M059J (cell line): ENCODE measurements around the gene ACAD10. TPM values are rescaled to one million over a fixed set of nuclear protein-coding genes. Genes with fewer than 3 reads are reported as not detected.
"Not testable (repeated sequence)": the region's sequence is repeated elsewhere in the genome, so short reads cannot be mapped to it uniquely, and the experiment has no call there.

ENCODE experiments used
- DNase-seq: peaks from one replicate; pipeline ENCODE4 v3.0.0-alpha.2; 2012; ENCODE audit warnings: low read depth
- total RNA-seq: library from RNA; depleted of rRNA; stranded (reverse); fragments of >200 nt; shearing (Covaris generic); gene quantifications from 2 replicates; pipeline ENCODE4 v1.2.3, GENCODE V29; 2014; rRNA removed

ACAD10 gene
- total RNA-seq, result 4.0 and 4.7 TPM in 2 replicates

DNA sequence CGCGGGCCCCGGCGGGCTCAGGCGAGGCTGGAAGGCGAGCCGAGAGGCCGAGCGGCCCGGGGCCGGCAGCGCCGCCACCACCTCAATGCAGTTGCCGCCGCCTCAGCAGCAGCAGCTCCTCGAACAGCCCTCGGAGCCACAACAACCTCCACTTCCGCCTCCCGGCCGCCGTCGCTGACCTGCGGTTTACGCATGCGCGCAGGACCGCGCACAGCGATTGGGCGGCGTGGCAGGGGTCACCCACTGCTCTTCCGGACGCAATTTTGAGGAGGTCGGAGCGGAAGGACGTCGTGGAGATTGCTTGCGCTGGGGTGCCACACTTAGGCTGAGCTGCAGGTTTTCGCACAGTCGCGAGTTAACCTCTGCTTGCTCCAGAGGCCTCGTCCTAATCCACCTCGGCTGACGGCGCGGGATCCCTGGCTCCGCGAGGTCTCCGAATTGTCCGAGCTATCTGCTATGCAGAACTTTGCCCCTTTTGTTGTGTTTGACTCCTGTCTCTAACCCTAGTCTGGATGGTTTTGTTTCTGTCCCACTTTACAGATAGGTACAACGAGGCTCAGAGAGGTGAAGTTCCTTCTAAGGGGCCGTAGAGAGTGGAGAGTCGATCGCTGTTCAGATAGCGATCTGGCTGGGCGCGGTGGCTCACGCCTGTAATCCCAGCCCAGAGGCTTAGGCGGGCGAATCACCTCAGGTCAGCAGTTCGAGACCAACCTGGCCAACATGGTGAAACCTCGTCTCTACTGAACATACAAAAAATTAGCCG lies at the start of gene ACAD10, which contains the start of gene BRAP:
Gene ACAD10, plus strand, starts transcription at position 243 of the 763 bp plus-strand sequence. CDS start 6,657 bp downstream, outside the sequence.
Gene BRAP, minus strand, starts transcription at position 146 of the 763 bp plus-strand sequence. CDS start 164 bp downstream, outside the sequence.
- peak; percentile 91 for DNase-seq

DNA sequence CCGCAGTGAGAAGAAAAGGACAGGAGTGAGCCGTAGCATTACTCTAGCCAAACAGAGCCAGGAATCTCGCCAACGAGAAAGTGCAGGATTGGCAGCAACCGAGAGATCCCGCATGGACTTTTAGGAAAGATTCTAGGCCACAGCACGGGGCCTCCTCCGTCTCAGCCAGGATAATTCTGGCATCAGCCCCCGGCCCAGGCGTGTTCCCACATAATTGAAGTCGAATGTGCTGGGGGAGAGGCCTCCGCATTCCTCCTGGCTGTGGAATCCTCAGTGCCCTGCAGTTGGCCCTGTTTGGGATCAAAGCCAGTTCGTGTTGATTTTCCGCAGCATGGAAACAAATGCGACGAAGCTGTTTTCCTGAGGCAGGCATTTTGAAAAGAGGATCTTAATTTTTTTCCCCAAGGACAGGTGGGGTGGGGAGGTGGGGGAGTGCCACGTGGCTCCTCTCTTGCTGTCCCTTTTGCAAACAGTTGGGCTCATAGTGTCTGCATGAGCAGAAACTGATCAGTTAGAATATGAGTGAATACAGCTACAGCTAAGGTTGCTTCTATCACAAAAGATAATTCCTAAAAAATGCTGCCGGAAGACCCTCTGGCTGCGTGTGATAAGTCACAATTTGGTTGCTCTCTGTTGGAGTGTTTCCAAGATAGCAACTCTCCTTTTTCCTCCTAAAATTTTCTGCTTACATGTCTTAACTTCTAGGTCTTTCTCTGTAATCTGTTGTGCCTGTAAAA lies 49.5 kb upstream of the ACAD10 start:
- DNase-seq, result no peak

DNA sequence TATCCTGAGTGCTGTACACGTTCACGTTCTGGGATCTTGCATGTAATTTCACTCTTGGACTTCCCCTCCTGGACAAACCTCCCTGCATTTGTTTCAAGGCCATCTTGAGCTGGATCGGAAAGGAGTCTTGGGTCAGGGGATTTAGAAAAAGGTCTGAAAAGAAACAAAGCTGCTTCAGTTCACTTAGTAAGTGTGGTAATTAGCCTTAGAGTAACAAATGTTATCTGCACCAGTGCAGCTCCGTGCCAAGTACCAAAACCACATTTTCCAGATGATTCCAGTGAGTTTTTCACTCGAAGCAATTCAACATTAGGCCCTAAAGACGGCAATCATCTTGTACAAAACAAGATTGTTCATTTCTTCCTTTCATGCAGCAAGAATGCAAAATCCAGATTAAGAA lies 47.3 kb upstream of the ACAD10 start:
- DNase-seq, result no peak

DNA sequence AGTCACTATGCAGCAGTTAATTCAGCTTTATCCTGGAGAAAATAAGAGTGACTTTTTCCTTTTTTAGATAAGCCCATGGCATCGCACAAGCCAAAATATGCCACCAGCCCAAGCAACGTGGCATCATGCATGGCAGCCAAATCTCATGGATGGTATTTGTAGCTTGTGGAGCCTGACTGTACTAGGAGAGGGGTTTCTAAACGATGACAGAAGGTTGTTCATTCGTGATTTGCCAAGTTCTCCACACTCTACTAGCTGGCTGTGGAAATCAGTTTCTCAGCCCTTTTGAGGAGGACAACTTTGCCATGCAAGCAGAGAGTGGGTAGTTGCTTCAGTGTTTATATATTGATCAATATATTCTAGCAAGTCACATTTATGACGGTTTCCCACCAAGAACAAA lies 45.3 kb upstream of the ACAD10 start:
- DNase-seq, result no peak

DNA sequence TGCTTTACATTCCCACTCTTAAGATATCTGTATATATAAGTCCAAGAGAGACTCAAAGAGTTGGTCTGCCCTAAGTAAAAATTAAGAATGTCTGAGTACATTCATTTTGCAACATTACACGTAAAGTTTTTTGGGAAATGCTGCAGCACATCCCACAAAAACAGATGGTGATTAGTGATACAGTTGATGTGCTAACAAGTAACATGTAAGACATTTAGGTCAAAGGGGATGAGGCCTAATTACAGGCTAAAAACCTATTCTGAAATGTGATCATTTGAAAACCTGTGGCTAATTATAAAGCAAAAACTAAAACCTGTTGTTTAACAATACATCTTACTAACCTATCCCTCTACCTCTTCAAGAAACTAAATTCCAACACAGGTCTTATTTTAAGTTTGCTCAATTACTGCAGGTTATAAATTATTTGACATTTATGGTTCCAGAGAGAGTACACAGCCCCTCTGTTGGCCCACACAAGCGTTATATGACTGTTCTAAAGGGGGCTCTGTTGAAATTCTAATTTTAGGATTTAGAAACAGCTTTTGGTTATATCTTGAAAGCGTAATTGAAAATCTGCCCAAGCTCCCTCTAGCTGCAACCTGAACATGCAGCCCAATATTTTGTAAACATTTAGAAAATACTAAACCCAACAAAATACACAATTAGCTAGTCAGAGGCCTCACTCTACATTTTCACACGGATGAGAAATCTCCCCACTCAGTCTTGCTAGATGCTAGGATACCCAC lies 43.0 kb upstream of the ACAD10 start:
- no peak for DNase-seq

DNA sequence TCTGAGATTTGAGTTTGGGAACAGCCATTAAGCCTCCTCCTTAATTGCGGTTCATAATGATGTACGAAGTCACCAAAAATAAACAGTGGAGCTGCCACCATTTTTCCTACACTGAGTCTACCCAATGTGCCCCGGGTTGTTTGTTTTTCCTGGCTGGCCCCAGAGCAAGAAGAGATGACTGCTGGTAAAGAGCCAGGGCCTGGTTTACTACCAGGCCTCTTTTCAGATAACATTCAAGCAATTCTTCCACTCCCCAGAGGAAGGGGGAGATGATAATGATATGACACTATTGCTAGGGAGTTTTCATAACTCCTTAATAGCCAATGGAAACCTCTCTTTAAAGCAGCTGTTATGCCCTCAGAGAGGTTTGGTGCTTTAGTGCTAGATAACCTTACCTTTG lies 42.4 kb upstream of the ACAD10 start:
- DNase-seq, result peak; percentile 72

DNA sequence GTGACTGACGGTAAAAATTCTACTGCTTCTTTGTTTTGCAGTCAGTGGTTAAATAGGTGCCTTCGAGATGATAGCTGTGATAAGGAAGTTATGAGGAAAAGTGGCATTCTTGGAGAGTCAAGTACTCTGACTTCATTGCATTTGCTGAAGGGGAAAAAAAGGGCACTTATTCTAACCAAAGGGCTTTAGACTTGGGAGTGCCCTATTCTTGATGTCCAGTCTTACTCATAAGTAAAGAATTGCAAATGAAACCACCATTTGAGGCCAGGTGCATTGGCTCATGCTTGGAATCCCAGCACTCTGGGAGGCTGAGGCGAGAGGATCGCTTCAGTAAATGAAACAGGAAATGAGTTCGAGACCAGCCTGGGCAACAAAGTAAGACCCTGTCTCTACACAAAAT lies 40.4 kb upstream of the ACAD10 start:
- peak; percentile 95 for DNase-seq

DNA sequence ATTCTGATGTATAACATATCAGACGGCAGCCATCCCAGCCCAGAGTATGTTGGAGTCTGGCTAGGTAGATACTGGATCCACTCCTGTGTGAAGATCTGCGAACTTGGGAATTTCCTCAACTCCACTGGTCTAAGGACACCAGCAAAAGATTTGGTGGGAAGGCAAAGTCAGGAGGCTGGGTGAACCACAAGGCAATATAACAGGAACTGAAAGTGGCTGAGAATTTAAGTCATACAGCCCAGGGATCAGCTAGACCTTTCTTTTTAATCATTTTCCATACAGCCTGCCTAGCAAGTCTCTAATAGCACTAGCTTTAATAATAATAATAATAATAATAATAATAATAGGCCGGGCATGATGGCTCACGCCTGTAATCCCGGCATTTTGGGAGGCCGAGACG lies 34.9 kb upstream of the ACAD10 start:
- DNase-seq, result no peak

DNA sequence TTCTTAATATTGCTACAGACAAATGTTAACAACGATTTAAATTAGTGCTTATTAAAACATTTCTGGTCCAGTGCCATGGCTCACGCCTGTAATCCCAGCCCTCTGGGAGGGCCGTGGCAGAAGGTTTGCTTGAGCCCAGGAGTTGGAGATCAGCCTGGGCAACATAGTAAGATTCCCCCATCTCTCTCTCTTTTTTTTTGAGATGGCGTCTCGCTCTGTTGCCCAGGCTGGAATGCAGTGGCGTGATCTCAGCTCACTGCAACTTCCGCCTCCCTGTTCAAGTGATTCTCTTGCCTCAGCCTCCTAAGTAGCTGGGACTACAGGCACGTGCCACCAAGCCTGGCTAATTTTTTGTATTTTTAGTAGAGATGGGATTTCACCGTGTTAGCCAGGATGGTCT lies 33.3 kb upstream of the ACAD10 start:
- not testable (repeated sequence) for DNase-seq

DNA sequence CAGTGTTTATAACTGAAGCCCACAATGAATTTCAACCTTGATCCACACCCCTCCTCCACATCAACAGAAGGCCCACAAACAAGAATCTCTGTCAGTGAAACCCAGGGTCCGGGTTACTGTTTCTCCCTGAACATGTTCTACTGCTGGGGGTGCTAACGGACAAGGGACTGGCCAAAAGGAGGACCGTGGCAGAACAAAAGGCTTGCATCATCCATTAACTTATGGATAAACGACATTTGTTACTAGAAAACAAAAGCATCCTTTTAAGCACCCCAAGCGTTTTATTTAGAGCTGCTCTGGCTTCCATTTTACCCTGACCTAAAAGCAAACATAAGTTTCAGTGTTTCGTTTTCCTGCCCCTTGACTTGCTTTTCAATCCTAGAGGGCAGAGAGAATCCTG lies 32.3 kb upstream of the ACAD10 start:
- DNase-seq, result no peak

DNA sequence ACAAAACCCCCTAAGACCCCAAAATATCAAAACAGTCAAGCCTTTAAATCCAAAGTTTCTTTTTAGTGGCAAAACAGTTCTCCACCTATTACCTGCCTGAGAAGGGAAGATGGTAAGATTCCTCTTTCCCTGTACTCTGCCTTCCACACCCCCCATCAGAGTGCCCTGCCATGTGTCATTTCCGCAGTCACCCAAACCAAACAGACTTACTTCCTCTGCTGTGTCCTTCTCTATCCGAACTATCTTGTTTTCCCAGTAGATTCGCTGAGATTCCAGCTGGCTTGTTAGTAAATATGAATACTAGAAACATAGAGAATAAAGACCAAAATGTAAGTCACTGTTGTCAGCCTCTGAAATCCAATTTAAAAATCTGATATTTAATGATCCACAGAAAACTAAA lies 30.5 kb upstream of the ACAD10 start:
- DNase-seq, result no peak

DNA sequence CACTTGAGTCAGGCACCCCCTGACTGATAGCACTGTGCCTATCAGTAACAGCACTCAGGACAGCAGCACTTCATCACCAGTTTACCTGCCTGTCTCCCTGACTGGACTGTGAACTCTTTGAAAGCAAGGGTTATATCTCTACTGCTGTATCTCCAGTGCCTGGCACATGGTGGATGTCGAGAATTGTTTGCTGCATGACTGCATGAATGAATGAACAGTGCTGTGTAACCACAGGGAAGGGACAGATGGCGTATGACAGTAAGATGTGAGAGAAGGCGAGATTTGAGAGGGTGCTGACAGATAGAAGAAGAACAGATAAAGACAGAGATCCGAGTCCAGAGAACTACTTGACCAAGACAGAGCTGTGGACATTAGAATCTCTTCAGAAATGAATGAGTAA lies 29.8 kb upstream of the ACAD10 start:
- DNase-seq, result no peak

DNA sequence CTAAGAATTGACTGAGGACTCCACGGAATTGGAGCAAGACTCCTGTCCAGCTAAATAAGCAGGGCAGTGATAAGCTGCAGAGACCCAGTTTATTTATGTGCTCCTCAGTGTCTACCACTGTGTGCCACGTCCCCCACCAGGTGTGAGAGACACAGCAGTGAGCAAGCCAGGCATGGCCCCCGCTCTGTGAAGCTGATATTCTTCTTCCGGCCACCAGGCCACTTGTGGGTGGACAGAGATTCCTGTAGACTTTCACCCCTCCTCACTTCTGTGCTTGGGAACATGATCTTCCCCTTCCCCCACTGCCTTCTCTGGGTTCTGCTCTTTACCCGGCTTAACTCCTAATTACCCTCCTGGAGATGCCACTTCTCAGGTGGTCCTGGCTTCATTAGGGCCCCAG lies 21.4 kb upstream of the ACAD10 start:
- DNase-seq, result no peak

DNA sequence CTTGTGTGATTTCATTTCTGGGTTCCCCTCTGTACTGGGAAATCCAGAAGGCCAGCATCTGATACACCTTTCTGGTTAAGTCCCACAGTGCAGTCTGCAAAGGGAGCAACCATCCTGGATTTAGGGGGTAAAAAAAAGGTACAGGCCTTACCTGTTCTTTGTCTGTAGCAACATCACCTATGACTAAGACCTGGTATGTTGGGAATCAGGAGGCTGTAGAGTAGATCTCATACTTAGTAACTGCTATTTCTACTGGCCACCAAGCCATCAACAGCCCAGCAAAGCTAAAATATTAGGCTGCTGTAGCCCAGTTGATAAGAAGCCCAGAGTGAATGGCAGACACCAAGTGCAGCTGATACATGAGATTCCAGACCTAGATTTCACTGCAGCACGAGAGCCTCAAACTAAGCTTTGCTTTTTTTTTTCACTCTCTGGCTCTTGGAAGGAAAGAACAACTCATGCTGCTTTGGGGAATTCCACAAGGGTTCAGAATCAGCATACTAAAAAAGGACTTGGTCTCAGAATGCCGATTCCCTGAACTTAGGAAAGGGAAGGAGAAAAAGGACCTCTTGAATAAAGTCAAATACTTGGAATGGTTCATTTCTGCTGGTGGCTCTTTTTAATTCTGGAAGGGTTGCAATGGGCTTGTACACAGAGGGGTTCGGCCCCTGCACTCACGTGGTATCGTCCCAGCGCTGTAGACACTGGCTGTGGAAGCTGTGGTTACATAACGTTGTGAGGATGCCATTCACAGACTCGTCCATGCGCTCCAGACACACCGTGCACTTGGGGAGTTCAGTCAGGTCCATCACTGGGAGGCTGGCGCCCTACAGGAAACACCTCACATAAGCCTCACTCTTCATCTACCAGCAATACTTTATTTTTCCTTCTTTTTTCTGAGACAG lies 20.6 kb upstream of the ACAD10 start:
- no peak for DNase-seq

DNA sequence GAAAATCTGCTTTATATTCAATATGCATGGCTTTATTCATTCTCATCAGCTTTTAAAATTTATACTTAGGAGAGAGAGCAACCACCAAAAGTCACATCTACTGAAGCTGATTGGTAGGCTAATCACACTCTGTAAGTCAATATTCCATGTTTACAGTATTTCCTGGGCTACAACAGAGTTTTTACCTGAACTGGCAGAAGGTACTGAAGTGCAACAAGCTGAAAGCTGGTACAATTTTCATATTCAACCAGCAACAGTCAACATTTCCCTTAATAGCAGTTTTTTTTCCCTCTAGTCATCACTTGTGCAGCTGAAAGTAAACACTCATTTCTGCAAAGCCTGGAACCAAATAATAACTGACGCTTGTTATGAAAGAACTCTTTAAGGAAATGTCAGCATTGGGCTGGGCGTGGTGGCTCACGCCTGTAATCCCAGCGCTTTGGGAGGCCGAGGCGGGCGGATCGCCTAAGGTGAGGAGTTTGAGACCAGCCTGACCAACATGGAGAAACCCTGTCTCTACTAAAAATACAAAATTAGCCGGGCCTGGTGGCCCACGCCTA lies 13.0 kb upstream of the ACAD10 start:
- no peak for DNase-seq

DNA sequence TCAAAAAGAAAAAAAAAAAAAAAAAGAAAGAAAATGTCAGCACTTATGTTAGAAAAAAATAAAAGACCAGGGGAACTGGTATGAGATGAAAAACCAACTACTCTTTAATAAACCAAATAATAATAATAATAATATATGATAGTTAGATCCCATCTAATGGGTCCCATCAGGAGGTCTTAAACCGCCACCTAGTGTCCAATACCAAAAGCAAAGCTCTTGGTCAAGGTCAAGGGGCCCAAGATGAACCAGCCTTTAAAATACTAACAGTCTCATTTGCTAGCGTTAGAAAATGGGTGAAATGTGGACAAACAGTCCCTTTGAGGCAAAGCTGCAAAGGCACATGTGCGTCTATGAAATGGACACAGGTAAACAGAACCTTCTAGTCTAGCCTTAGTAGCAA lies 12.3 kb upstream of the ACAD10 start:
- DNase-seq, result peak; percentile 33

DNA sequence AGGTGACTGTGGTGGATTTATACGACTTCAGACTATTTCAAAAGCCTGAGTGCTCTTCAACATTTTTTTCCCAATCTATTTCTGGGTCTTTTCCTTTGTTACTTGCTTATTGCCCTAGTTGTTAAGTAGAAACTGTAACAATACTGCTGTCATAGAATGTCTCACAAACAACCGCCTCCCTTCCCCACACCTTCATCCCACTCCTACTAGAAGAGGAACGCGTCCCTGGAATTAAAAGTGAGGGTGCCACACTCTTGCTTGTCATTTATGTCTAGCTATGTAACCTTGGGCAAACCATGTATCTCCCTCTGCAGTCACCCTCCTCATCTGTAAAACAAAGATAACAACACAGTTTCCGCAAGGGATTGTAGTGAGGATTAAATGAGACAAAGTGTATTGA lies 8.7 kb upstream of the ACAD10 start:
- DNase-seq, result no peak

DNA sequence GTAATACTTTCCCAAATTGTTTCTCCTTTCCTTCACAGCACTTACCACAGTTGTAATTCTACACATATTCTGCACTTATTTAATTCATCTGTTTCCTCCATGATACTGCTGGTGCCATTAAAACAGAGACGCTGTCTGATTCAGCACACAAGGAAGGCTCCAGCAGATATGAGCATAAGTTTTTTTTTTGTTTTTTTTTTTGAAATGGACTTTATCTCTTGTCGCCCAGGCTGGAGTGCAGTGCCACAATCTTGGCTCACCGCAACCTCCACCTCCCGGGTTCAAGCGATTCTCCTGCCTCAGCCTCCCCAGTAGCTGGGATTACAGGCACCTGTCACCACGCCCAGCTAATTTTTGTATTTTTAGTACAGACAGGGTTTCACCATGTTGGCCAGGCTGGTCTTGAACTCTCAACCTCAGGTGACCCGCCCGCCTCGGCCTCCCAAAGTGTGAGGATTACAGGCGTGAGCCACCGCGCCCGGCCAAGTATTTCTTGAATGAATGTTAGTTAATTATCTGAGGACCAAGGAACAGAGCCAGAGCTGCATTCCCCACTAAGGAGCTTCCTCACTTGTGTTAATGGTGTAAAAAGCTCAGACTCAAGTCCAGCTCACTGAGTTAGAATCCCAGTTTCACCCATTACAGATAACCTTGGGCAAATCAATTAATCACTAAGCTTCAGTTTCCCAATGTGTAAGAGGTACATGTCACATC lies 1.2 kb upstream of the ACAD10 start:
- not testable (repeated sequence) for DNase-seq

DNA sequence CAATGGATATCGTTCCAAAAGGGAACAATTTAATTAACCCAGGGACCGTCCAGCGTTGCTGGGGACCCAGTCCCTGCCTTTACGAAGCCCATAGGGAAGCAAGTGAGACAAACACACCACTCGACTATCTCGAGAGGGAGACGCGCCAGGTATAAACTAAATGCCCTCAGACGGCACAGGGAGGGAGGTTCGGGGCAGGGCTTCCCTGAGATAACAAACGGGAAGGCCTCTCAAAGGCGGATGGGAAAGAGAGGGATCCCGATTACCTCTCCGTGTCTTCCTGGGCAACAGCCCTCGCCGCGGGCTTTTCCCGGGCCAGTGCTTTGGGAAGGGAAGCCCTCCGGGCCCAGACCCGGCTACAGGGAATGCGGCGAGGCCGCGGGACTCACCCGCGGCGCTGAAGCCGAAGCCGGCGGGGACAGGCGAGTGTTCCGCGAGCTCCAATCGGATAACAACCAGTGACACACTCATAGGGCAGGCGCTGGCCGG lies 487 bp upstream of the ACAD10 start:
- no peak for DNase-seq

DNA sequence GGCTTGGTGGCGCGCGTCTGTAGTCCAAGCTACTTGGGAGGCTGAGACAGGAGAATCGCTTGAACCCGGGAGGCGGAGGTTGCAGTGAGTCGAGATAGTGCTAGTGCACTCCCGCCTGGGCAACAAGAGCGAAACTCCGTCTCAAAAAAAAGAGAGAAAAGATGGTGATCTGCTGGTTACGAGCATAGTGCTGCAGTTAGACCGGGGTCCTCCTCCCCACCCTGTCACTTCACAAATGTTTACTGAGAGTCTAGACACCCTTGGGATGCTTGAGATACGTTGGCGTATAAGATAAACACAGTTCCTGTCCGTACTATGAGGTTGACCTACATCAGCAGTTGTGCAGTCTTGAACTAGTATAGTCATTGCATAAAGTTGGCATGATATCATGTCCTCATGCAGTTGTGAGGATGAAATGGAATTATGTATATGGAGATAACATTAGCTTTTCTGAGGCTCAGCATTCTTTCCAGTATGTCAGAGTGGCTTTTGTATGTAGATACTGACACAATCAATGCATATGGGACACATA lies 787 bp downstream of the ACAD10 start:
- no peak for DNase-seq
